NCI-H1092 treated with DMSO at 0.1 percent for 48 hours (cell line): ENCODE results near the gene MFN2.
A peak's percentile ranks its signal among the peaks of the same experiment; 100 is the strongest.

Experiments
- DNase-seq: peaks from one replicate; lab custom pipeline; 2025; lab: John Stamatoyannopoulos, UW

Gene MFN2

GRCh38 chr1:11960715-11961114, 19.5 kb upstream of the MFN2 start:
- DNase-seq: no peak

GRCh38 chr1:11961230-11961629, 19.0 kb upstream of the MFN2 start:
- DNase-seq: no peak

GRCh38 chr1:11963622-11964021, 16.6 kb upstream of the MFN2 start:
- DNase-seq: no peak

- no peak for DNase-seq
These were observed 15.6 kb upstream of the MFN2 start for GRCh38 chr1:11964656-11965055.

- DNase-seq: peak; percentile 78
These were observed 13.2 kb upstream of the MFN2 start for GRCh38 chr1:11967028-11967547.

- no peak for DNase-seq
These were observed 9.6 kb upstream of the MFN2 start for GRCh38 chr1:11970441-11971185.

- DNase-seq: no peak
These were observed 2.6 kb upstream of the MFN2 start for GRCh38 chr1:11977625-11978024.

GRCh38 chr1:11978301-11978700, 1.9 kb upstream of the MFN2 start:
- DNase-seq: no peak

- DNase-seq: no peak
These were observed 1.0 kb upstream of the MFN2 start for GRCh38 chr1:11979028-11979850.

- no peak for DNase-seq
These were observed 380 bp downstream of the MFN2 start for GRCh38 chr1:11980676-11980972.

- DNase-seq: no peak
These were observed 1.2 kb downstream of the MFN2 start for GRCh38 chr1:11981378-11982009.

- no peak for DNase-seq
These were observed 1.8 kb downstream of the MFN2 start for GRCh38 chr1:11982010-11982392.

GRCh38 chr1:11984121-11984520, 3.9 kb downstream of the MFN2 start:
- DNase-seq: no peak

GRCh38 chr1:11984576-11984975, 4.3 kb downstream of the MFN2 start:
- no peak for DNase-seq

GRCh38 chr1:11985171-11985570, 4.9 kb downstream of the MFN2 start:
- DNase-seq: no peak

GRCh38 chr1:11985851-11986250, 5.6 kb downstream of the MFN2 start:
- no peak for DNase-seq

- DNase-seq: no peak
These were observed 9.4 kb downstream of the MFN2 start for GRCh38 chr1:11989669-11990068.

- no peak for DNase-seq
These were observed 10.2 kb downstream of the MFN2 start for GRCh38 chr1:11990303-11991032.

GRCh38 chr1:11991969-11992676, 11.9 kb downstream of the MFN2 start:
- DNase-seq: no peak

GRCh38 chr1:11997081-11997850, 17.0 kb downstream of the MFN2 start:
- DNase-seq: no peak

GRCh38 chr1:11998636-11999035, 18.4 kb downstream of the MFN2 start:
- DNase-seq: no peak
